Raji (cell line): Measurements from ENCODE around the gene UBXN6.

Experiments
- POLR2A ChIP-seq: IDR thresholded peaks from 2 replicates; pipeline ENCODE4 v1.6.1; 2011; ENCODE audit warnings: low read depth, low read length, control low read depth; ENCODE audit not compliant: insufficient read depth

The UBXN6 gene

DNA sequence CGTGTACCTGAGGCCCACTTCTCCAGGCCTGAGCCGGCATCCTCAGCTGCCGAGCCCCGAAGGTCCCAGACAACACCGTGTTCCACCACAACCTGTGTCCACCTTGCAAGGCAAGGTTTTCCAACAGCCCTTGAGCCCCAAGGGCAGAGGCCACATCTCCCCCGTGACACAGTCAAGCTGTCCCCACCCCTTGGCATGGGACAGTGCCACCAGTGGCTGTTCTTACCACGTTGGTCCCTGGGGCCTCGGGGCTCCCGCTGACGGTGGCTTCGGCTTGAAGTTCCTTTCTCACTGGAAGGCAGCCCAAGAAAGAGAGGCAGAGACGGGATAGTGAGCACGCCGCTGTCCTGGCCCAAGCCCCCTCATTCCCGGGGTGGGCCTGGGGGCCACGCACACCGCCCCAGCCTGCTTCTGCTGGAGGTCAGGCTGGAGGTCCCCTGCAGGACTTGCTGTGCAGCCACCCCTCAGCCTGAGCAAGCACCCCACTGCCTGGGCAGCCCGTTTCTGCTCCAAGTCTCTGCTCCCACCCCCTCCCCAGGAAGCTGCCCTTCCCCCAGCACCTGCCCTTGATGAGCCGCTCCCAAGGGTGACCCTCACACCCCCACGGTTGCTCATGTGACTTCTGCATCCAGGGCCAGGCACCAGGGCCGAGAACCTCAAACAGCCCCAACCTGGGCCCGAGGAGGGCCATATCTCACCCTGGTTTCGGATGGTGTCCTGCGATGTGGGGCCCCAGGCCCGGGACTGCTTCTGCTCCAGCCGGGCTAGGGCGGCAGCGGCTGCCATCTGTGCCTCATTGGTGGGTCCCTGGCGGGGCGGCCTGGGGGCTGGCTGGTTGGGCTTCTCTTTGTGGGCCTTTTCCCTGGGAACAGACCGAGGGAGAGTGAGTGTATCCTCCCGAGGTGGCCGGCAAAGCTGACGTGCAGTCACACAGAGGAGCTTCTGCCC lies 4.1 kb downstream of the UBXN6 start:
- TF ChIP-seq POLR2A: no peak

DNA sequence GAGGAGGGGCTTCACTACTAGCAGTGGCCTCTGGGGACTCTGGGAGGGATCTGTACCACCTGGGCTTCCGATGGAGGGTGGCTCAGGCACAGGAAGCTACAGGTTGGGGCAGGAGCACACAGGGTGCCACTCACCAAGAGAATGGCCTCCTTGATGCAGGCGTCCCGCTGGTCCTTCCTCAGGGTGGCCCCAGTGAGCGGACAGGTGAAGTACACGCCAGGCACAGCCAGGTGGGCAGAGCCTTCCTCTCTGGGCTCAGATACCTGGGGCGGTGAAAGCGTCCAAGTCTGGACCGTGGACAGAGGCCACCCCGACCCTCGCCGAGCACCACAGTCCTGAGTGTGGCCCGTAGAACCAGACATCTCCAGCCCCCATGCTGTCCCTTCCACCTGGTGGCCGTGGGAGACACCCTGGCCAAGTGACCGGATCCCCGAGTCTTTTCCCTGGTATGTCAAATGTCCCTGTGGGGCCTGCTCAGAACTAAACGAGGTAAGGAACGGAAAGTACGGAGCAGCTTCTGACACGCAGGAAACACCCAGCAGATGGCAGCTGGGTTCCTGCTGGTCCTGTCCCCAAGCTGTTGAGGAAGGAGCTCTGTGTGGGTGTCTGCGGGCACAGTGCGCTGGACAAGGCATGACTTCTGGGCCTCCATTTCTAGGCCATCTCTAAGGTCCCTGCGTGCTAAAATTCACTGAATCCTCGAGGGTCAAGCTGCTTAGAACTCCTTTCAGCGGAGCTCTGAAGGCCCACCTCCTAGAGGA lies 5.2 kb downstream of the UBXN6 start:
- TF ChIP-seq POLR2A: no peak

- TF ChIP-seq POLR2A: no peak
Observed at GRCh38 chr19:4449639-4450028, 8.0 kb downstream of the UBXN6 start.

GRCh38 chr19:4449022-4449638 lies 8.5 kb downstream of the UBXN6 start:
- no peak for TF ChIP-seq POLR2A

- TF ChIP-seq POLR2A: no peak
Observed at GRCh38 chr19:4448147-4448985, 9.2 kb downstream of the UBXN6 start.

DNA sequence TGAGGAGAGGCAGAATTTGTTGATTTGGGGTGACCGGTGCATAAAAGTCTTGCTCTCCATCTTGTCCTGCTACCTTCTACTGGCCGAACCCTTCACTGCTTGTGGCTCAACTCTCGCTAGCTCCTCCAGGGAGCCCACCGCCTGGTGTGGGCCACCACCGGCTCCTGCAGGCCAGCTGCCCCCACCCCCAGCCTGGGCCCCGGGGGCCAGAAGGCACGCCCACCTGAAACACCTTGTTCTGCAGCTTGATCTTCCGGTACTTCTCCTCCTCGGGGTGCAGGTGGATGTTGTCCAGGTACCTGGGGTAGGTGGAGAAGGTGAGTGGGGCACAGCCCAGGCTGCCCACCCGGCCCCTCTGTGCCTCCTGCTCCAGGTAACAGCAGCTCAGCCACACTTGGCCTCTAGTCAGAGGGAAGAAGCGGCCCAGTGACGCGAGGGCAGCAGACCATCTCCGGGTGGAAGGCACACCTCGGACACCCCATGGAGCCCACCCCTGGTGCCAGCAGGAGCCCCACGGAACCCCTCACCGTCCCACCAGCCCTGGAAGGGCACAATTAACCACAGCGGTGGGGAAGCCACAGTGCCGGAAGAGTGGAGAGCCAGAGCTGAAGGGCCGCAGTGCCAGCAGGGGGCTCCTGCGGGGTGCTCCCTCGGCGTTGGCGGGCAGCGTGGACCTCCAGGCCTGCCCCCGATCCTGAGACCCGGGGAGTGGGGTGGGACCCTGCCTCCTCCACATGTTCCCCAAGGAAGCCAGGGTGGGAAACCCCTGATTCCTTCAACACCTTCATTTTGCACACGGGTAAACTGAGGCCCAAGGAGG lies 10.1 kb downstream of the UBXN6 start:
- TF ChIP-seq POLR2A: no peak

GRCh38 chr19:4446704-4447200 lies 10.8 kb downstream of the UBXN6 start:
- no peak for TF ChIP-seq POLR2A

DNA sequence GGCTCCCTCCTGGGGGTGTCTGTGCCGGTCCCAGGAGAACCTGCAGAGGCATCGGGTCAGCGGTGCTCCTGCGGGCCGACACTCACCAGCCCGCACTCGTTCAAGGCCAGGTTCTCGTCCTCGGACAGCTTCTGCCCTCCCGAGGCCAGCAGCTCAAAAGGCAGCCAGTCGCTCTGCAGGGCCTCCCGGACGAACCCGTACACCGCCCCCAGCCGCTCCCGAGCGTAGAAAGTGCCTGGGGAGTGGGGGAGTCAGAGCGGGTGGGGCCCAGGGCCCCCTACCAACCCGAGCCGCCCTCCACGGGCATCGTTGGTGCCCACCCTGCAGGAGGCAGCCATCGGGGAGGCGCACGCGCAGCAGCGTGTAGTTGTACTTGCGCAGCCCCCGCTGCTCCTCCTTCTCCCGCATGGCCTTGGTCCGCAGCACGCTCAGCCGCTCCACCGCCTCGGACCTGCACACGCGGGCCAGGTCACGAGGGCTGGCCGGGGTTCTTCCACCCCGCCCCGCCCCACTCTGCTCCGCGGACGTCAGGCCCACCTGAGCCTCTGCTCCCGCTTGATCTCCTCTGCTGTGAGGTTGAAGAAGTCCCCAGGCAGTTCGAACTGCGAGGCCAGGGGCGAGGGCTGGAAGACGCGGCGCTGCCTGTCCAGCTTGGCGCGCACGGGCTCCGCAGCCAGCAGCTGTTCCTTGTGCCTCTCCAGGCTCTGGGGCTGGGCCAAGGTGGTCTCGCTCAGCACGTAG lies 11.5 kb downstream of the UBXN6 start:
- no peak for TF ChIP-seq POLR2A

DNA sequence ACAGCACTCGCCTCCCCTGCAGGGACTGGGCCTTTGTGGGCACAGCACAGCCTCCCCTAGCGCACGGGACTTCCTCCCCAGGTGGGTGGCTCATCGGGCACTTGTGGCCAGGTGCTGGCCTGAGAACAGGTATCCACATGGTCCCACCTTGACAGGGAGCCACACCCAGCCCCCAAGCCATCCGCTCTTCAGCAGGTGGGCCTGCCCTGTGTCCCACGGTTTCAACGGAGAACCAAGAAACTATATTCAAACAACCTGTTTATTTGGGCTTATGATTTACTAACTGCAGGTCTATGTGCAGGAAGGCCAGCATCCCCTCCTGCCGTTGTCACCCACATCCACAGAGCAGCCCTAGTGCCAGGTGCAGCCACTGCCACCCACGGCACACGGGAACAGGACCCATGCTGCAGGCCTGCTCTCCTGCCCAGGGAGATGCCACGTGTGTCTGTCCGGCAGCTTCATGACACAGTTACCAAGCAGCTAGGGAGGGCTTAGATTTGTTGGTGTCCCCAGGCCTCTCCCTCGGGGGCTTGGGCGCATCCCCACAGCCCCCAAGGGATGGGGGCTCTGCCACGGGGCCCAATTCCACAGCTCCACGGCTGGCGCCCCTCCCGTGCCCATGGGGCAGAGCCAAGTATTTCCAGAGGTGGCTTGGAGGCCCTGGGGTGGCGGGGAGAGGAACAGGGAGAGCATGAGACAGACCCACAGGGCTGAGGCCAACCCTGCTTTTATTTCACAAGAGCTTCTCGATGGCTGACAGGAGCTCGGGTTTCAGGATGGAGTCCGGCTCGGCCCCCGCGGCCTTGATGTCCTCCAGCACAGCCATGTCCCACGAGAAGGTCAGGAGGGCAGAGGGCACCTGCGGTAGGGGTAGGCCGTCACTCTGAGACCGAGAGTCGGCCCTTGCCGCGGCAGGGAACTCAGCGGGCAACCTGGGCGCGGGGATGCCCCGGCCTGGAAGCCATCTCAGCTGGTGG lies 12.5 kb downstream of the UBXN6 start:
- TF ChIP-seq POLR2A: no peak

GRCh38 chr19:4443966-4444764 lies 13.4 kb downstream of the UBXN6 start:
- no peak for TF ChIP-seq POLR2A

- TF ChIP-seq POLR2A: no peak
Observed at GRCh38 chr19:4443188-4443587, 14.4 kb downstream of the UBXN6 start.
